ENCODE results near the gene HUS1B.
"Not testable (repeated sequence)": the region's sequence is repeated elsewhere in the genome, so short reads cannot be mapped to it uniquely, and the experiment has no call there.

The HUS1B gene

DNA sequence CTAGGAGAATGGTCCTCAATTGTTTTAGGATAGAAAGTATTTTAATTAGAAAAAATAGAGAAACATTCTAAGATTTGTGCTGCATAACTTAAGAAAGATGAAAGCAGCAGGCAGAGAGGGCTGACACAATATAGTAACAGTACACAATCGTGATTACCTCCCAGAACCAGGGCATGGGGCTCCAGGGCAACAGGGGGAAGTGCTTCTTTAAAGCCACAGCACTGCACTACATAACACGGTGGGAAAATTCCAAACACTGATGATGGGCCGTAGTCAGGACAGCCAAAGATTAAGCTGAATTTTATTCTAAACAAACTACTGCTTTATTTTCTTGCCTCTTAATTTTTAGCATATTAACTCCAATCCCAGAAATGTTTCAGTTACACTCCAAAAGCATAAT lies 21.6 kb upstream of the HUS1B start:
- DNase-seq (ENCODE audit: low spot score), result no peak

DNA sequence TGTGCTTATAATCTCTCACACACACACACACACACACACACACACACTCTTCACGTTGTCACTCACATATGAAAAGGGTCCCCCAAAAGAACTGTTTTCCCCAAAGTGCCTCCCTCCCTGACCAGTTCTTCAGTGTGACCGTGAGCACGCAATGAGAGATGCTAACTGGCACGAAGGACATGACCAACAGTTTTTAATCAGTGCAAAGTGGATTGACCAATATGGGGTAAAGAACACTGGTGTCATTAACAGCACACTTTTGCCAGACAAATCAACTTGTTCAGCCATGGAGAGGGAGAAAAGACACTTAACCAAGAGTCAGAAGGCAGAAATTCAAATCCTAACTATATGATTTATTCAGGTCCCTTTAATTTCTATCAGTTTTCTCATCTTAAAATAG lies 21.0 kb upstream of the HUS1B start:
- DNase-seq (ENCODE audit: low spot score), result no peak

DNA sequence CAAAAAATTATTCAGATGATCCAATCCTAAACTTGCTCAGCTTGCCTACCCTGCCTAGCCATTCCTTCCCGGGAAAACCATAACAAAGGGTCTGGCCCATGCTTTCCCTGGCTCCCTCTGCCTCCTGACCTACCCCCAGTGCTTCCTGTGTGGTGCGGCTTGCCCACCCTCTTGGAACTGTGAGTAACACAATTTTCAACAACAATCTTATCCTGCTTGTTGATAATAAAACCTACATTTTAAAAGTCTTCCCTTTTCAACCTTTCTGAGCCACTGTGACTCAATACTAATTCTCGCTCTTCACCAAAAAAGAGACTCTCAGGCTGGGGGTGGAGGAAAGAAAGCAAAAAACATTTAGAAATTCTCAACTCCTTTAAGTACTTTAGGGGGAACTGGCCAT lies 18.1 kb upstream of the HUS1B start:
- no peak for DNase-seq (ENCODE audit: low spot score)

DNA sequence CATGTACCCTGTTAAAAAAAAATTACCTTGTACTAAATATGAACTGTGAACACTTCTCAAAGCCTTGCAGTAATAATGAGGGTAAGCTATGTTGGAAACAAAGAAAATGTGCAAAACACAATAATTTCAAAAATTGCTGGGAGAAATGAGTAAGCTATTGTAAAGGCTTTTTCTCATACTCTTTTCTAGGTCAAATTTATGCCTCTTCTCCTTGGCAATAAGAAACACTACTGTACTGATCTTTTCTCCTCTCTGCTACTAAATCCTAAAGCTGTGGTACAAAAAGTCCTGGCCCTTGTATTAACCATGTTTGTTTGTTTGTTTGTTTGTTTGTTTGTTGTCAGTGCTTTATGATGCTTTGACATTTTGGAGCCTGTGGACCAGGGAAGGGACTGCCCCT lies 17.5 kb upstream of the HUS1B start:
- no peak for DNase-seq (ENCODE audit: low spot score)

DNA sequence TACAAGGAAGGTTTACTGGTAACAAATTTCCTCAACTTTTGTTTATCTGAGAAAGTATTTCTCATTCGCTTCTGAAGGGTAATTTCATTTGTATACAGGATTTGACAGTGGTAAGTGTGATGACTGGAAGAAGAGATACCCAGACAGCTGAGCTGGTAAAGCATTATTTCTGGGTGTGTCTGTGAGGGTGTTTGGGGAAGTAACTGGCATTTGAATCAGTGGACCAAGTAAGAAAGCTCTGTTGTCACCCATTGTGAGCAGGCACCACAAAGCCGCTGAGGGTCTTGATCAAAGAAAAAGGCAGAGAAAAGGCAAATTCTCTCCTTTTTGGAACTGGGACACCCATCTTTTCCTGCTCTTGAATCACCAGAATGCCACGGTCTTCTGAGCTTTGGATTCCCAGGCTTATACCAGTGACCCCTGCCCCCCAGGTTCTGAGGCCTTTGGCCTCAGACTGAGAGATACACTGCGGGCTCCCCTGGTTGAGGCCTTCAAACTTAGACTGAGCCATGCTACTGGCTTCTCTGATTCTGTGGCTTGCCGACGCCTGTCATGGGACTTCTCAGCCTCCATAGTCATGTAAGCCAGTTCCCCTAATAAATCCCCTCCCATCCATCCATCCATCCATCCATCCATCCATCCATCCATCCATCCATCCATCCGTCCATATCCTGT lies 10.5 kb upstream of the HUS1B start:
- no peak for DNase-seq (ENCODE audit: low spot score)

DNA sequence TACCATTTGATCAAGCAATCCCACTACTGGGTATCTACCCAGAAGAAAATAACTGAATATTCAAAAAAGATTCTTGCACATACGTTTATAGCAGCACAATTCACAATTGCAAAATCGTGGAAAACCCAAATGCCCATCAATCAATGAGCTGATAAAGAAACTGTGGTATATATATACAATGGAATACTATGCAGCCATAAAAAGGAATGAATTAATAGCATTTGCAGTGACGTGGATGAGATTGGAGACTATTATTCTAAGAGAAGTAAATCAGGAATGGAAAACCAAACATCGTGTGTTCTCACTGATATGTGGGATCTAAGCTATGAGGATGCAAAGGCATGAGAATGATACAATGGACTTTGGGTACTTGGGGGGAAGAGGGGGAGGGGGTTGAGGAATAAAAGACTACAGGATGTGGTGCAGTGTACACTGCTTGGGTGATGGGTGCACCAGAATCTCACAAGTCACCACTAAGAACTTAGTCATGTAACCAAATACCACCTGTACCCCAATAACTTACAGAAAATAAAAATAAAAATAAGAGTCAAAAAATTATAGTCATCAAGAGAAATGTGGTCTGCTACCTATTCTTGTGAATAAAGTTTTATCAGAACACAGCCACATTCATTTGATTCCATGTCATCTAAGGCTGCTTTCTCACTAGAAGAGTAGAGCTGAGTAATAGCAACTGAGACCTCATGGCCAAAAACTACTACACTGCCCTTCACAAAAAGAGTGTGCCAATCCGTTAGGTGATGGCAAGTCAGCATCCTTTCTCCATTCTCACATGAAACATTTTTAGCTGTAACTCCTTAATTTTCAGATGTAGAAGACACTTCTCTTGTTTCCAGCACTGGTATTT lies 8.7 kb upstream of the HUS1B start:
- no peak for DNase-seq (ENCODE audit: low spot score)

DNA sequence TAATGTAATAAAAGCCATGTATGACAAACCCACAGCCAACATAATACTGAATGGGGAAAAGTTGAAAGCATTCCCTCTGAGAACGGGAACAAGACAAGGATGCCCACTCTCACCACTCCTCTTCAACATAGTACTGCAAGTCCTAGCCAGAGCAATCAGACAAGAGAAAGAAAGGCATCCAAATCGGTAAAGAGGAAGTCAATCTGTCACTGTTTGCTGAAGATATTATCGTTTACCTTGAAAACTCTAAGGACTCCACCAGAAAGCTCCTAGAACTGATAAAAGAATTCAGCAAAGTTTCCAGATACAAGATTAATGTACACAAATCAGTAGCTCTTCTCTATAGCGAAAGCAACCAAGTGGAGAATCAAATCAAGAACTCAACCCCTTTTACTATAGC lies 6.9 kb upstream of the HUS1B start:
- DNase-seq (ENCODE audit: low spot score), result not testable (repeated sequence)

DNA sequence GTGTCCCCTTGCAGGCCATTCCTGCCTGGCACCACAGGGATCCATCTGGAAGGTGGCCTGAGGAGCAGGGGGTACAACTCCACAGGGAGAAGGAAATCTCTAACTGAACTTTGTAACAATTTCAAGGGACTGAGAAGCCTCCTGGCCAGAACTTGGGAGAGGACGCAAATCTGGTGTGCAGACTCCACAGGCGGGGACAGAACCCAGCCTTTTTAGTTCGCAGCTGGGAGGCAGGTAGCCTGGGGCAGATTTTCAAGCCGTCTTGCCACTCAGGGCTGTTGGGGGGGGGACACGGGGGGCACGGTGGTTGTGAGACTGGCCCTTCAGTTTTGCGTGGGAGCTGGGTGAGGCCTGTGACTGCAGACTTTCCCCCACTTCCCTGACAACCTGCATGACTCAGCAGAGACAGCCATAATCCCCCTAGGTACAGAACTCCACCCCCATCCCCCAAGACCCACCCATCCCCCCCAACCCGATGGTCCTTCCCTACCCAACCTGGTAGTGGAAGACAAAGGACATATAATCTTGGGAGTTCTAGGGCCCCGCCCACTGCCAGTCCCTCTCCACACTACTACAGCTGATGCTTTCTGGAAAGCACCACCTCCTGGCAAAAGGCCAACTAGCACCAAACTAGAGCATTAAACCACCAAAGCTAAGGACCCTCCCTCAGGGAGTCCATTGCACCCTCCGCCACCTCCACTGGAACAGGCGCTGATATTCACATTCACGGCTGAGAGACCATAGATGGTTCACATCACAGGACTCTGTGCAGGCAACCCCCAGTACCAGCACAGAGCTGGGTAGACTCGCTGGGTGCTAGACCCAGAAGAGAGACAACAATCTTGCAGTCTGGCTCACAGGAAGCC lies 3.0 kb upstream of the HUS1B start:
- no peak for DNase-seq (ENCODE audit: low spot score)

DNA sequence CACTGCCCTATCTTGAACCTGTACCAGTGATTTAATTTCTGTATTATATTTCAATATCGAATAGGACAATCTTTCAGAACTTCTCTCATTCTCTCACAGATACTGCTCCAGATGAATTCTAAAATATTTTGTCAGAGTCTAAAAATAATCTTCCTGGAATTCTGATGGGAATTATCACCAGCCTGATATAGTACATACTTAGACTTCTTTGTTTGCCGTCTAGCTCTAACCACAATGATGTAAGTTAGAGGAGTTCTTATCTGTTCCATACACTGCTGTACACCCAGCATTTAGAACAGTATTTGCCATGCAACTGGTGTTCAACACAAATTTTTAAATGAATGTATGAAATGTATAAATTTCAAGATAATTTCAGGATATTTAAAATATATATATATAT lies 1.3 kb upstream of the HUS1B start:
- DNase-seq (ENCODE audit: low spot score), result no peak

DNA sequence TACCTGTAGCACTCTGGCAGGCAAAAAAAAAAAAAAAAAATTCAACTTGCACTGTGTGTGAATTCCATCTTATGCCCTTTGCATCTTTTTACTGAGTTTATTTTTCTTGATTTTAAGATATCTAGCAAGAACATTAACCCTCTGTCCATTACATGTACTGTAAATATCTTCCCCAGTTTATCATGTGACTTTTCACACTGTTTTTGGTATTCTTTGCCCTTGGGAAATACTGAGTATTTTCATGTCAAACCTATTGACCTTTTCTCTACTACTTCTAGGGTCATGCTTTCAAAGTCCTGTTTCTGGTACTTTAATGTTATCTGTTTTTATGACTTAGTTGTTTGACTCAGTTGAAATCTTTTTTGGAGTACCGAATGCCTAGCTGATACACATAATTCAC lies 843 bp upstream of the HUS1B start:
- DNase-seq (ENCODE audit: low spot score), result no peak

DNA sequence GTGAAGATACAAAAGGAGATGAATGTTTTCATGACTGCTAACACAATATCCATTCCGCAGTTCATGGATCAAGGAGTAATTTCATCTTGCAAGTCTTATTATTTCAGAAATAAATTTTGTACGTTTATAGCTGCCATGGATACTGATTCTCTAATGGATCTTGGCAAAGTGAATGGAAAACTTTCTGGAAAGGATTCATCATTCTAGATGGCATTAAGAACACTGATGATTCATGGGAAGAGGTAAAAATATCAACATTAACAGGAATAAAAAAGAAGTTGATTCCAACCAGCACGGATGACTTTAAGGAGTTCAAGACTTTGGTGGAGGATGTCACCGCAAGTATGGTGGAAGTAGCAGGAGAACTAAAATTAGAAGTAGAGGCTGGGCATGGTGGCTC lies 2.8 kb downstream of the HUS1B start:
- no peak for DNase-seq (ENCODE audit: low spot score)

DNA sequence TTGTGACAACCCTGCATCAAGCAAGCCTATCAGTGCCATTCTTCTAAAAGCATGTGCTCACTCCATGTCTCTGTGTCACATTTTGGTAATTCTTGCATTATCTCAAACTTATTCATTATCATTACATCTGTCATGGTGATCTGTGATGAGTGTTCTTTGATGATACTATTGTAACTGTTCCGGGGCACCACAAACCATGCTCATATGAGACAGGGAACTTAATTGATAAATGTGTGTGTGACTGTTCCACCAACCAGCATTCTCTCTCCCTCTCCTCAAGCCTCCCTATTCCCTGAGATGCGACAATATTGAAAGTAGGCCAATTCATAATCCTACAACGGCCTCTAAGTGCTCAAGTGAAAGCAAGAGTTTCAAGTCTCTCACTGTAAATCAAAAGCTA lies 4.0 kb downstream of the HUS1B start:
- DNase-seq (ENCODE audit: low spot score), result no peak

DNA sequence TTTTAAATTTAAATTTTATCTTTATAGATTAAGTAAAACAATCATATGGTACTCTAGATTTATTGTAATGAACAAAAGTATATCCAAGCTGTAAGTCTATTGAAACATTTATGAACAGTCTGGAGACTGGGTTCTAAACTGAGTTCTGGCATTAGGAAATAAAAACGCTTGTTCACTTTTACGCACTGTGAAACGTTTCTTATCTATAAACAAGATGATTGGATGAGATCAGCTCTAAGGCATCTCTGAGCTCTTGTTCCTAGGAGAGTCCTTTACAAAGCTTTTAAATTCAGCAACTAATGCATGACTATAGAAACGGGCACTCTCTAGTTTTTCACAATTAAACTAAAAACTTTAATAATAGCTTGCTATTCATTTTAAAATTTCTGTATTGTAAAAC lies 6.8 kb downstream of the HUS1B start:
- DNase-seq (ENCODE audit: low spot score), result no peak

DNA sequence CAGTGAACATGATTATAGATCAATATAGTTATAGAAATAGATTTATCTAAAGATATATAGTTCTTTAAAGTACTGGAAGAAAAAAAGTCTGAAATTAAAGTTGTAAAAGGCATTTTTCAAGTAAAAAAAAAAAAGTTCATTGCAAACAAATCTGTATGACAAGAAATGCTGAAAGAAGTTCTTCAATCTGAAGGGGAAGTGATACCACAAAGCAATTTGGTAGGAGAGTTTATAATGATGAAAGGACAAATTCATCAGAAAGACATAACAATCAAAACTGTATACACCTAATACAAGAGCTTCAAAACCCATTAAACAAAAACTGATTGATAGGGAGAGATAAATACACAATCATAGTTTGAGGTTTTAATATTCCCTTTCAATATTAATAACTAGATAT lies 14.1 kb downstream of the HUS1B start:
- no peak for DNase-seq (ENCODE audit: low spot score)

DNA sequence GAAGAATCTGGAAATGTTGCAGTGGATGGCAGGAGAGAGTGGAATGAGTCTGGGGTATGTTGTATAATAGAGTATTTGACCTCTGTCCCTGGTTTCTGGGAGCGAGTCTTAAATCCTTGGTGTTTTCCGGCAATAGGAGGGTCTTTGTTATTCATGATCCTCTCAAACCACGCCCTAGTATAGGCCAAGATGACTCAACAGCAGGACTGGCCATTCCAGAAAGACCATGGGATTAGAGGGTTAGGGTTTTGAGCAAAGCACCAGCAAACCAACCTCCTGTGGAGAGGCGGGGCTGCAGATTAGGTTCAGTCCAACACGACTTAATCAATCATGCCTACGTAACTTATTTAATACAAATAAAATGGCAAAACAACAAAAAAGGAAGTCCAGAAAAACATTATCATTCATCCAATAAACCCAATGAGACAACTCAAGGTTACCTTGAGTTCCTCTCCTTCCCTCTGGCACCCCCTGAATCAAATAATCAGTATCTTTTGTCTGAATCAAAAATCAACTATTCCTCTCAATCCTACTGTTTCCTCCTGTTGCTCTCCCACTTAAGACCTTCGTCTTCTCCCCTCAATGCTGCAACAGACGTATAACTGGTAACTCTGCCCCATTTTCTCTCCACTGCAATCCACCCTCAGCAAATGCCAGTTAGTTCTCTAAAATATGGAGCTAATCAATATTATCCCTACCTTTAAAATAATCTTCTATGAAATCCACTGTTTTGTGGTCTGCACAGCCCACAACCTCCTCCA lies 15.5 kb downstream of the HUS1B start:
- DNase-seq (ENCODE audit: low spot score), result no peak

DNA sequence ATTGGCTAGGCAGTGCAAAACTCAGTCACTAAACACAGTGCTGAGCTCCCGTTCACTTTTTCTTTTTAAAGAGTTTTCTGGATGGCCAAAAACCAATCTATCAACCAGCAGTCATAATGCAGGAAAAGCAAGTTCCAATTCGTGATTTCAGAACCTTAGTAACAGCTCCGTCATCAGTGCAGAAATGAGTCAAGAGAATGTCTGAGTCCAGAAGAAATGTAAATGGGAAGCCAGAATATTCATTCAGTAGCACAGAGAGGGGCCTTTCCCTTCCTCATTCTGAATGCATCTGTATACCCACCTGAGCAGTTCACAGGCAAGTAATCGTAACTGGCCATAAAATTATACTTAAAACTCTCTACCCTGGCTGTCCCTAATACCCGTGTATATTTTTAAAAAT lies 20.4 kb downstream of the HUS1B start:
- no peak for DNase-seq (ENCODE audit: low spot score)

DNA sequence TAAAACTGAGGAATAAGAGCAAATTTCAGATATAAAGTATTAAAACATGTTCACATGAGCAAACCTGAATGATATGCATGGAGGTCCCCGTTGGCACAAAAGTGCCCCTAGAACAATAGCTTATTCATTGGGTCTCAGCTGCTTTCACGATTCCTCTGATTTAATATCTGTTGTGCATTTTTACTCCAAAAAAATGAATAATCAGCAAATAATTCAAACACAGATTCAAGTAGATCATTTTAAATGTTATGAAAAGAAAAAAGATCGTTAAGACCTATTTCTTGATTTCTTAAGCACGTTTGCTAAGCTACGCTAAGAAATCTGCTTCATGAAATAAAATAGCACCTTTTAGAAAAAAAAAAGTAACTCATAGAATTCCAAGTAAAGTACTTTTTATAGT lies 21.7 kb downstream of the HUS1B start:
- no peak for DNase-seq (ENCODE audit: low spot score)

DNA sequence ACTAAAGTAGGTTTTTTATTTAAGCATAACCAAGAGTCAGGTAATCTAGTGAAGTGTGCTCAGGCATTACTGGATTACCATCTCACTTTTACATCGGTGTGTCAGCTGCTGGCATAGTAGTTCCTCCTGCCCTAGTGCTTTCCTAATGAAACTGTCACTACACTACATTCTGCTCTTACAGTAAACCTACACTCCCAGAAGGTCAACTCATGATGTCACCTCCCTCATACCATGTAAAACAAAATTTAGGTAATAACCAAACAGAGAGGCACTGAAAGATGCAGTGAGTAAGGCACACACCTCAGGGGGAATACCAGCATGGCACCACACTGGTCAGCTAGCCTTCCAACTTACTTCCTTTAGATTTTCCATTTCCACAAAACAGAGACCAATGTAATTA lies 23.3 kb downstream of the HUS1B start:
- peak; percentile 2 for DNase-seq (ENCODE audit: low spot score)

DNA sequence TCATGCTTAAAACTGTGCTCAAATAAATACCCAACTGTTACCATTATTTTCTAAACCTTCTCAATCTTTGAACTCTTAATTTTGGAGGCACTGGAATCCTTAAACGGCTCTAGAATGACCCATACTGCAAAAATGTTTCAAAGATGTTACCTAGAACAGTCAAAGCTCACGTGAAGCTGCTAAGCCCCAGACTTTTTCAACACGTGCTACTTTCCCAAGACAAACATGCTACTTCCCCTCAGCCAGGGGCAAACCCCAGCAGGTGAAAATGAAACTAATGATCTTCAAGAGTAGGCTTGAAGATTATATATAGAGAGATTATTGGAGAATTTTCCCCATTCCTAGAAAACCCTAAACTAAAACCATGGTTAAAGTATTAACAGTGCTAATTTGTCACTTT lies 28.1 kb downstream of the HUS1B start:
- no peak for DNase-seq (ENCODE audit: low spot score)

DNA sequence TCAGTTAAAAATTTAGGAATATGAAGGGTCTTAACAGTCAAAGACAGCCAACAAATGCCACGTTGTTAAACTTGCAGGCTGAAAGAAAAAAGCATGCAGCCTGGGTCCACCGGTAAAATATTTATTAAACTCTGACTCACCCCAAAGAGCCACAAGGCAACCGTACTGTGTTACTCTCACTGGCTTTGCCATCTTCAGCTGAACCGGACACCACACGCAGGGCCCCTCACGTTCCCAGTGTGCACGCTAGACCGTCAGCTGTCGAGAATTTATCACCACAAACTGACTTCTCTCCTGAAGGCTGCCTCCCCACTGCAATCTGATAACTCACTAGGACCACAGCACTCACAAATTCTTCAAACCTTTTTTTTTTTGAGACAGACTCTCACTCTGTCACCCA lies 30.7 kb downstream of the HUS1B start:
- peak; percentile 19 for DNase-seq (ENCODE audit: low spot score)

DNA sequence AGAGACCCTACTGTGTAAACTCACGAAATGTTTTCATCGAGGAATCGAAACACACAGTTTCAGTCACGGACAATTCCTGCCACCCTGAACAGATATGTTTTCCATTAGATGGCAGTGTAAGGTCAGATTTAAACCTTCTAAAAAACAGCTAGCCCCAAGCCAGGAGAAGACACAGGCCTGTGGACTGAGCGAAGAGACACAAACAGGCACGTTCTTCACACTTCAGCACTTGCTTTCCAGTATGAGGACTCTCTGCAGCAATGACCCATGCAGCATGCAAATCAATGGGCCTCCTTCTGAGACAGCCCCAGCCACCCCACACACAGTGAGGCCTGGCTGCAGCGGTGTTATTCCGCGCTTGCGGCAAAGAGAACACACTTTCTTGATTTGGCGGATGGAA lies 31.9 kb downstream of the HUS1B start:
- DNase-seq (ENCODE audit: low spot score), result no peak

DNA sequence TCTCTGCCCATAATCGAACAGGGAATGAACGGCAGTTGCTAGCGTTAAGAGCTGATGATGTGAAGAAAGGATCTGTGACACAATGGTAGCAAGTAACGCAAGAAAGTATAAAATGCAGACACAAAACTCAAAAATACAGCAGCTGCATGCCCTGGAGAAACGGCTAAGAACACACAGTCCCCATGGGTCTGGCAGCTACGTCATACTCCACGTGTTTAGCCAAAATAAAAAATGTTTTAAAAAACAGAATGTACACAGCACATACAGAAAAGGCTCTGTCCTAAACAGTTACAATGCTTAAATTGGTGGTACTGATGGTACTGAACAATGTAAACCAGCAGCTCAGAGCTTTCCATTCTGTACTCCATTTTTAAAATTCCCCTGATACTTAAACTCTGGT lies 34.4 kb downstream of the HUS1B start:
- DNase-seq (ENCODE audit: low spot score), result no peak
